ENCODE results near the gene EPHA2.

DNA sequence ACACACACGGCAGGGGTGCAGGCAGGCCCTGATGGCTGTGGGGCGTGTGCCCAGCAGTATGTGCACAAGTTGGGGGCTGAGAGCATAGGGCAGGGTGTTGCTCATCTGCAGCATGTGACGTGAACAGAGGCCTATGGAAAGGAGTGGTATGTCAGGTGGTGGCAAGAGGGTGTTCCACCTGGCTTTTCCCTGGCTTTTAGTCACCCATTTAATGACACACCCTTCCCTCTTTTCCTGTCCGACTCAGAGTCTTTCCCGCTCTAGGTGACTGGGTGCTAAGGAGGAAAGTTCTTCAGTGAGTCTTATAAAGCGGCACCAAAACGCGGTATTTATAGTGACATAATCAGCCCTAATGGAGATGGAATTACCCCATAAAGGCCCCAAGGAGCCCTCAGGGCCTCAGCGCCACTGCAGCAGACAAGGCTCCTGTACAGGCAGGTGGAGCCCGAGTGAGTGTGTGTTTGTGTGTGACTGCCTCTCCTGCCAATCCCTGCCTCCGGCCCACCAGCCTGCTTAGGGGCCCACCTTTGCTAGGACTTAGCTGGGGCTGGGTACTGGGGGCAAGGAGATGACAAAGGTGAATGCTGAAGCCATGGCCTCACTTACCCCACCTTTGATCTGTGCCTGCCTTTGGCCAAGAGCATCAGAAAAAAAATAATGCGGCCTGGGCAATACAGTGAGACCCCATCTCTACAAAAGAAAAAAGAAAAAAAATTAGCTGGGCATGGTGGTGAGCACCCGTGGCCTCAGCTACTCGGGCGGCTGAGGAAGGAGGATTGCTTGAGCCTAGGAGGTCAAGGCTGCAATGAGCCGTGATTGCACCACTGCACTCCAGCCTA is 3.3 kb upstream of the EPHA2 start:
- TF ChIP-seq, protein P1, sequence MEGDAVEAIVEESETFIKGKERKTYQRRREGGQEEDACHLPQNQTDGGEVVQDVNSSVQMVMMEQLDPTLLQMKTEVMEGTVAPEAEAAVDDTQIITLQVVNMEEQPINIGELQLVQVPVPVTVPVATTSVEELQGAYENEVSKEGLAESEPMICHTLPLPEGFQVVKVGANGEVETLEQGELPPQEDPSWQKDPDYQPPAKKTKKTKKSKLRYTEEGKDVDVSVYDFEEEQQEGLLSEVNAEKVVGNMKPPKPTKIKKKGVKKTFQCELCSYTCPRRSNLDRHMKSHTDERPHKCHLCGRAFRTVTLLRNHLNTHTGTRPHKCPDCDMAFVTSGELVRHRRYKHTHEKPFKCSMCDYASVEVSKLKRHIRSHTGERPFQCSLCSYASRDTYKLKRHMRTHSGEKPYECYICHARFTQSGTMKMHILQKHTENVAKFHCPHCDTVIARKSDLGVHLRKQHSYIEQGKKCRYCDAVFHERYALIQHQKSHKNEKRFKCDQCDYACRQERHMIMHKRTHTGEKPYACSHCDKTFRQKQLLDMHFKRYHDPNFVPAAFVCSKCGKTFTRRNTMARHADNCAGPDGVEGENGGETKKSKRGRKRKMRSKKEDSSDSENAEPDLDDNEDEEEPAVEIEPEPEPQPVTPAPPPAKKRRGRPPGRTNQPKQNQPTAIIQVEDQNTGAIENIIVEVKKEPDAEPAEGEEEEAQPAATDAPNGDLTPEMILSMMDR (IDR thresholded peaks at IDR 0.05): no peak
- TF ChIP-seq POLR2A (IDR thresholded peaks at IDR 0.05): no peak

All from testis (tissue), 2 donors.